ENCODE data around the gene HDGF.
A peak's percentile ranks its signal among the peaks of the same experiment; 100 is the strongest.

Gene HDGF

DNA sequence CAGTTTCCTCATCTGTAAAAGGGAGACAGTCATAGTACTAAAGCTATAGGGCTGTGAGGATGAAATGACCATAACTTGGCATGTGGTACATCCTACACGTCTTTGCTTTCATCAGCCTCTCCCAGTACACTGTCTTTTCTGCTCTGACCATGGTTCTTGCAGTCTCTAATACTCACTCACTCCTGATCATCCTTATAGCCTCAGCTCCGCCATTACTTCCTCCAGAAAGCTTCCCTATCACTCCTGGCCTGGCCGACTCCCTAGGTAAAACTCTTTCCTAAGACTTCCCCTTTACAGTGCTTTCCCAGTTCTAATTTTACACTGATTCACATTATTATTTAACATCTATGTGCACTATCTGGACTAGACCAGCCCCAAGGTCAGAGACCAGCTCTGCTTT lies 5.6 kb downstream of the HDGF start:
- no peak for DNase-seq

DNA sequence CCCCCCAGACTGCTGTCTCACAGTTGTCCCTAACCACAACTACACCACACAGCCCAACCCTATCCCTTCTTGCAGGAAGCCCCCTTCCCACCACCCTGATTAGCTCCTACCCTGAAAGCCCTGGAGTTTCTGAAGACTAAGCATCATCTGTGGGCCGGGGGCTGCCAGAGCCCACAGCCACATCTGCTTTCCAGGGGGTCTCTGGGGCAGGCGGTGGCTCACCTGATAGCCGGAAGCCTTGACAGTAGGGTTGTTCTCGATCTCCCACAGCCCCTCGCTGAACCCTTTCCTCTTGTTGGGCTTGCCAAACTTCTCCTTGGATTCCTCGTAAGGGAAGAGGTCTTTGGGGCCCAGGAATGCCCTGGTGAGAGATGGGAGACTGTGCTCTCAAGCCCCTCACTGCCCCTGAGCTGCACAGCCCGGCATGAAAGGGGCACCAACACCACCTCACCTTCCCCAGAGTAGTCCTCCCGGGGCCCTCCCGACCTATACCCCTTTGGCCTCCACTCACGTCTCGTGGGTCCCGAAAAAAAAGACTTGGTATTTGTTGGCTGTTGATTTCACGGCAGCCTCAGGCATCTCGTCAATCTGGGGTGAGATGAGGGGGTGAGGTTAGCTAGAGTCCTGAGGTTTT lies 6.6 kb downstream of the HDGF start:
- DNase-seq = no peak

DNA sequence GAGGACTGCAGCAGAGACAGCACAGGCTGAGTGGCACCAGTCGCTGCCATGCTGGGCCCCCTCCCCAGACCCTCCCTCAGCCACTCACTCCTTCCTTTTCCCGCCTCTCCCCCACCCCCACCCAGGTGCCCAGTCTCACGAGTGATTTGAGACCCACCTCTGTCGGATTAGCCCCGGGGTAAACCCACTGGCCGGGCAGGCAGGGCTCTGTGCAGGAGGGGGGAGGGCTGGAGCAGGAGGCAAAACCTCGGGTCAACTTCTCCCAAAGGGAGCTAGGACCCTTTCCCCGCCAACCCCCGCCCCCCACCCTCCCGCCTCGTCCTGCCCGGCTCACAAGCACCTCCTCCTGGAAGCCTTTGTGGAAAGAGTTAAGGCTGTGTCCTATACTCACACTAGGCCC lies 7.1 kb downstream of the HDGF start:
- no peak for DNase-seq

DNA sequence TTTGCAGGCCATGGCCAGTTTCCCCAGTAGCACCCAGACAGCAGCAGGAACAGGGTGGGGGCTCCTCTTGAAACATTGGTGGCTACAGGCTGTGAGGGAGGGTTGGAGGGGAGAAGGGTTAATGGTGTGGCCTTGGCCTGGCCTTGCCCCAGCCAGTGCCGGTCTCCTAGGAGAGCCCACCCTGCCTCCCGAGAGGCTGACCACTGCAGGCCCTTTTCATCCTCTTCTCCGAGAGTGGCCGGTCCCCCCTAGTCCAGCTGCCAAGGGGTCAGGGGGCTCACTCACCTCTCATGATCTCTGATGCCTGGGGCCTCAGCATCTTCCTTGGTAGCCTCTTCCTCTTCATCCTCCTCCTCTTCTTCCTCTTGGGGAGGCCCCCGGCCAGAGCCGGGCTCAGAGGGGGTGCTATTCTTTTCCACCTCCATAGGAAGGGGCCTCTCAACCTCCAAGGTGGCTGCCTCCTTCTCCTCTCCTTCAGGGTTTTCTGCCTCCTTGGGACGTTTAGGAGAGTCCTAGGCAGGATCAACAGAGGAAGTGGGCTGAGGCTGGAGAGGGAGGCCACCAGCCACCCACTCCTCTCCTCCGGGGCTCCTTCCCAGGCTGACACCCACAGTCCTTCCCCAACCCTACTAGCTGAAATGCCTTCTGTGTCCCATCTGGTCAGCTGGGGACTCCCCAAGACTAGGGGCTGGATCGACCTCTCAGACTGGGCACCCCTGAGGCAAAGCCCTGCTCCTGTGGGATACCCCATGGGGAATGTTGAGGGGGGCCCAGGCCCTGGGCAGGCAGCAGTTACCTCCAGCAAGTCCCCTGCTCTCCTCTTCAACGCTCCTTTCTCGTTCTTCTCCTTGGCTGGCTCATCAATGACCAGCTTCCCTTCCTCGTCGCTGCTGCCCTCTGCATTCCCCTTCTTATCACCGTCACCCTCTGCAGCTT lies 7.8 kb downstream of the HDGF start:
- DNase-seq = no peak

DNA sequence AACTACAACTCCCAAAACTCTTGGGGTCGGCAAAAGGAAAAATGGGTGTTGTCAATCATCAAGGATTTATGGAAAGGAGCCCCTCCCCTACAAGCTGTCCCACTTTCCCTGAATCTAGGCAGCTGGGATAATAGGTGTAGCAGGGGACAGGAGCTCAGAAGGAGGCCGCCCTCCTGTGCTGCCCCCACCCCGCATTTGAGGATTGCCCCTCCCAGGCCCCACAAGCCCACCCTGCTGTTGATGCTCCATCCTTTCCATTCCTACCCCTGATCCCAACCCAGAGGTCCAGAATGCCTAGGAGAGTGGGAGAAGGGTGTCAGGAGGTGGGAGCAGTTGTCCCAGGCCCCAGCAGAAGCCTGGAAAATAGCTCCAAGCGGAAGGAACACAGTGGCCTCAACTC lies 8.7 kb downstream of the HDGF start:
- DNase-seq = no peak

DNA sequence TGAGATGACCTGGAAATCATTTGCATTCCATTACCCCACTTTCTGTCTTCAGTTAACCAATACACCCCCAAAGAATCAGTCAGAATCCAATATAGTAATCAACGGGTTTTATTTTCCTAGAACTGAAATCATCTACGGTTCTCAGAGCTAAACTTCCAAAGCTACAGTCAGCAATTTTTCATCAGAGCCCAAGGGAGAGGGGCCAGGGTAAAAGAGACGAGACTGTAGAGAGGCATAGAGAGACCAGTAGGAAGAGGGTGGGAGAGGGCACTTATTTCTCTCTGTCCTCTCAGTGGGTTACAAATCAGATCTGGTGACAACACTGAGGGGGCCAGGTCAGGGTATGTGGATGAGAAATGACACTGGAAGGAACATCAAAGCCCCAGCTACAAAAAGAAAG lies 9.5 kb downstream of the HDGF start:
- no peak for DNase-seq

DNA sequence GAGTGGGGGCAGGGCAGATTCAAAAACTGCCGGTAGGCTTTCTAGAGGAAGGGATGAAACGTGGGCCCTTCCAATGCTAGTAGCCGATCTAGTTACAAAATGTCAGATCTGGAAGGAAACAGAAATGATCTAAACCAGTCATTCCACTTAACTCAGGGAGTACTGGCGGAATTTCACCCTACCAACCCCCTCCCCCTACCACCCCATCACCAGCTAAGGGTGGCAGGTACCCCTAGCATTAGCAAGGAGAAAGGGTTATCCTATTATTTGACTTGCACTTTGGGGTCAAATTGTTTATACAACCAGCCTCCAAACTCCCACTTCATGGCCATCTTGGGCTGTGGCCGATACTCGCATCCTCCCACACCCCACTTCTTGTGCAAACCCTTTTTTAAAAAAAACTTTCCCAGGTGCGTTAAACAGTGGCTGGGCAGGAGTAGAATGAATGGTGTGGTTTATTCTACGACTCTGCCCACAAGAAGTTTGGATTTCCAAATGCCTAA lies 9.9 kb downstream of the HDGF start:
- no peak for DNase-seq

DNA sequence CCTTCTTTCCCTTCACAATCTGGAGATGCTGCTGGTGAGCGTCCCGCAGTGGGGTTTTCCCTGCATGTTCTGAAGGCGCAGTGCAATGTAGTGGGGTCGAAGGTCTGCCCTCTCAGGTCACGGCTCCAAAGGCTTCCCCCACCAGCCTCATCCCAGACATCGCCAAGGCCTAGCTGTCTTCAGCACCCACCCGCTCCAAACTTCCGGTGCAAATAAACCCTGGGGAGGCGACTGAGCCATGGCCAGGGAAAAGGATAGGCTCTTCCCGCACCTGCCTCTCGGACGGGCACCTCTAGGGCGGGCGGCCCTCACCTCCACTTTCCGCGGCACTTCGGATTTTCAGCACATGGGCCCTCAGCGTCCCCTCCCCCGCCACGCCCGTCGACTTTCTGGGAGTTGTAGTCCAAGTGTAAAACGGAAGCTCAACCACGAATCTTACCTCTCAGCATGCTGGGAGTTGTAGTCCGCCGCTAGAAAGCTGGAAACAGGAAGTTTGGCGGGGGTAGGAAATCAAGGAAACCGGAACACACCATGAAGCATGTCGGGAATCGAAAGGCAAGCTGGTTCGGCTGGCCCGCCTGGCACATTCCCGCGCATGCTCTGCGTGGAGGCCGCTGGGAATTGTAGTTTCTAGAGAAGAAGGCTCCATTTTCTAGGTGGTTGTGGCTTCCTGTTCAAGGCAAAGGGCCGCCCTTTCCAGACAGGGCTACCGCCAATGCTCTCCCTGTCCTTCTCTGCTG lies 10.6 kb downstream of the HDGF start, which contains the start of gene MRPL24:
Gene MRPL24, minus strand, starts transcription at position 348 of the 740 bp plus-strand sequence. CDS start 2,384 bp downstream, outside the sequence.
- peak; percentile 92 for DNase-seq

DNA sequence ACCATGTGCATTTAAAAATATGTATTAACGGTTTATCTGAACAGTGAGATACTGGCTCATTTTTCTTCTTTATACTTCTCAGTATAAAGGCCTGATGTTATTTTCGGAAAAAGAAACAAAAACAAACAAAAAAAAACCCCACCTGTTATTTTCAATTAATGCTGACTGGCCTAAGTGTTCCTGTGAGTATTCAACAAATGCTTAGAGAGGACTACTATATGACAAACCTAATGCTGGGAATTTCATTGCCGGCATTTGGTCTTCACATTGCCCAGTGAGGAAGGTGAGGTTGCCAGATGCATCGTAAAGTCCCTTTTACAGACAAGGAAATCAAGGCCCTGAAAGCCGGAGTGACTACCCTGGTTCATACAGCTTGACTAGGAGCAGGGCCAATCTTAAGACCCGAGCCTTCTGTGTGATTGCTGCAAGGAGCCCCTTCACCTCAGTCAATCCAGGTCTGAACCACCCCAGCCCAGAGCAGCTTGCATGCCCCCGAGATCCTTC lies 11.2 kb downstream of the HDGF start:
- DNase-seq = no peak

DNA sequence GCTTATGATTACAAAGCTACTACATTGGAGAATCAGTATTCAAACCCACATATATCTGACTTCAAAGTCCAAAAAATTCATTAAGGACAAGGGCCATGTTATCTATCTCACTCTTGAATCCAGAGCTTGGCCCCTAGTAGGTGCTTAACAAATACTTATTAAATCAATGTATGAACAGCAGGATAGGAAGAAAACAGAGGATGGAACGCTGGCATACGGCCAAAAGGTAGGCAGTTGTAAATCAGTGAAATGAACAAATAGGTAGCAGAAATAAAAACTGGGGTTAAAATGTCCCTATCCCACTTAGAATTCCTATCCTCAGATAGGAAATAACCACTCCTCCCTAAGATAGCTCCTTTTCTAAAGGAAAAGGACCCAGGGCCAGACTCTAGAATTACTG lies 12.6 kb downstream of the HDGF start:
- no peak for DNase-seq

DNA sequence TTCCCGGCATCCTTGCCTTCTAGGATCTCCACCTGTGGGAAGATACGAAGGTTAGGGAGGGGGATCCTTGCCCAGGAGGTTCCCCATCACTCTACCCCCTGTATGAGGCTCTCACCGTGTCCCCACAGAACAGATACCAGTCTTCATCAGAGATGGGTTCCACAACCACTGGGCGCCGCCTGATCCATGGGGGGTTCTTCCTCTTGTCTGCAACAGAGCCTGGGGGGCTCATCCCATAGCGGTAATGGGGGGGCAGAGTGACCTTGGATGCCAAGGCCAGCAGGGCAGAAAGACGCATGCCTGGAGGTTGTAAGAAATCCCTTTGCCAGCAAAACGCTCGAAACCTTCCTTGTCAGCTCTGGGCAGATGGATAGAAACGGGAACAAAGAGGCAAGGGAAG lies 13.1 kb downstream of the HDGF start:
- DNase-seq = no peak

DNA sequence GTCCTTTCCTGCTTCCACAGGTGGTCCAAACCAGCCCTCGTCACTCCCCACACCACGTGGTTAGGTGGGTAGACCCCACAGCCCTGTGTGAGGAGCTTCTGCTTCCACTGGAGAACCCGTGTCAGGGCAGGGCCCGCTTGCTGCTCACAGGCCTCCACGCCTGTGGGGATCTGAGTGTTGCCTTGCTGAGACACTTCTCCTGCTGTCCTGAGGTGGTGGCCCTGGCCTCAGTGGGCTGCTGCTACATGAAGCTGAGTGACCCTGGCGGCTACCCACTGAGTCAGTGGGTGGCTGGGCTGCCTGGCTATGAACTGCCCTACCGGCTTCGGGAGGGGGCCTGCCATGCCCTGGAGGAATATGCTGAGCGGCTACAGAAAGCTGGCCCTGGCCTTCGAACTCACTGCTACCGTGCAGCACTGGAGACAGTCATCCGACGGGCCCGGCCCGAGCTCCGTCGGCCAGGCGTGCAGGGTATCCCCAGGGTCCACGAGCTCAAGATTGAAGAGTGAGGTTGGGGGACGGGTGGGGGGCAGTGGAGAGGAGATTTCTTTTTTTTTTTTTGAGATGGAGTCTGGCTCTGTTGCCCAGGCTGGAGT lies 17.4 kb downstream of the HDGF start:
- DNase-seq = no peak

DNA sequence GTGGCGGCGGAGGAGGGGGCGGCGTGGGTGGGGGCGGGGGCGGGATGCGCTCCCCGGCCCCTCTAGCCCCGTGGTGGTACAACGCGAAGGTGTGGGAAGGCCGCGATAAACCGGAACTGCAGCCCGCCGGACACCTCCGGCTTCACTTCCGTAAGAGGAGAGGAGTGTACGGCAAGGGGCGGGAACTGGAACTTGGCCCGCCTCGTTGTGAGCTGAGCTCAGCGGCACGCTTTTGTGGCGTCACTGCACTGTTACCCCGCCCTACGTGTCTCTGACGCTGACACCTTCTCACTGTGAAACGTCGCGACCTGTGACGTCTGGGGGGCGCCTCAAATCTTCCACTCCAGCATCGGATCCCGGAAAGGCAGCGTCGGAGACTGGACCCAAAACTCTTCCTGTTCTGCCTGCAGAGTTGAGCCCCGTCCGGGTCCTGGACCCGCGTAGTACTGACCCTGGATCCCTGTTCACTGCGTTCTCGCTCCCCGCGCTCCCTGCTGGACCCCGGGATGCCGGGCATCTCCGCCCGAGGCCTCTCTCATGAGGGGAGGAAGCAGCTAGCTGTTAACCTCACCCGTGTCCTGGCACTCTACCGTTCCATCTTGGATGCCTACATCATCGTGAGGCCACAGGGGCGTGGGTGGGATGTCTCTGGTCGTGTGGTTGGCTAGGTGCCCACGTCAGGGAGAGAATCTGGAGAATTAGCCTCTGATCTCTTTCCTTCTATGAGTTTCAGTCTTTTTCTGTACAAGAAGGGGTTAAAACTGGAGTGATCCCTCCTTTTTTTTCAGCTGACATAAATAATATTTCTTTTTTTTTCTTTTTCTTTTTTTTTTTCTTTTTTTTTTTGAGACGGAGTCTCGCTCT lies 22.6 kb downstream of the HDGF start, which contains the start of gene ISG20L2:
Gene ISG20L2, minus strand, starts transcription at position 168 of the 864 bp plus-strand sequence. CDS start 1,114 bp downstream, outside the sequence.
- DNase-seq = peak; percentile 79

DNA sequence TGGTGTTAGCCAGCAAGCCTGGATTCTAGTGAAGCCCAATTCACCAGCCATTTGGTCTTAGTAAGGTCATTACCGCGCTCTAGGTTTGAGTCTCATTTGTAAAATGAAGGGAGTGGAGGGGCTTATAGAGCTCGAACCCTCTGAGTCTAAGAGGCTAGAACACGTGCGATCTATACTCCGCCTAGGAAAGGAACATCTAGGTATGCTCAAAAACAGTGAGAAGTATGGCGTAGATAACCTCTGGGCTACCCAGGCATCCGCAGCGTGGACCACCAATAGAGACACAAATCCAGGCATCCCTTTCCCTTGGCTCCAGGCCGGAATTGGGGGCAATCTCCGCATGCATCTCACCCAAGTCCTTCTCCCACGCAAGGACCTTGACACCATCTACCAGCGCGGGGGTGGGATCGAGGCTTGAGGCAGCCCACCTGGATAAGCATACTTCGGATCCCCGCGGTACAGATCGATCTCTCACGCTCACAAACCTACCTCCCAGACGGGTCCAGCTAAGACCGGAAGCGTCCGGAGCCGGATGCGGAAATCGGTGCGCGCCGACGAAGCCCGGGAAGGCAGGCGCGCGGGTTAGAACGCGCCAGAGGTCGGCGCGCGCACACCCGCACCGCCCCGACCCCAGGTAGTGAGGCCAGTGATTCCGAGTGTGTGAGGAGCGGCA lies 23.4 kb downstream of the HDGF start, which contains the start of gene METTL25B:
Gene METTL25B, plus strand, starts transcription at position 544 of the 673 bp plus-strand sequence. CDS start 636 bp downstream, outside the sequence.
- DNase-seq = no peak

DNA sequence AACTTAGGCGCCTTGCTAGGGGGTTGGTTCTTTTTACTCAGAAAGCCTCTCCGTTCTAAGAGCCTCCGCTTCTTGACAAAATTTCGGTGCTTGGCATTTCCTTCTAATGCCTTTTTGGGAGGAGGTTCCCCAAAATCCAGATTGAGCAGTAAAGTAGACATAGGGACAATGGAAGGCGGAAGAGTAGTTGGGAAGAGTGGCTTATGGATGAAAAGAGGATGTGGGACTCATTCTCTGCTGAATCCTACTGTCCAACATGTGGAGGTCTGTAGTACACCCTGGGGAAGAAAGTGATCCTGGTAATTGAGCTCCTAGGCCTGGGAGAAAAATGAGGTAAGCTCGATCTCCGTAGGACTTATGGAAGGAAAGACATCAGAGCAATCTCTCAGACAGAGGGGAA lies 24.0 kb downstream of the HDGF start:
- DNase-seq = no peak

DNA sequence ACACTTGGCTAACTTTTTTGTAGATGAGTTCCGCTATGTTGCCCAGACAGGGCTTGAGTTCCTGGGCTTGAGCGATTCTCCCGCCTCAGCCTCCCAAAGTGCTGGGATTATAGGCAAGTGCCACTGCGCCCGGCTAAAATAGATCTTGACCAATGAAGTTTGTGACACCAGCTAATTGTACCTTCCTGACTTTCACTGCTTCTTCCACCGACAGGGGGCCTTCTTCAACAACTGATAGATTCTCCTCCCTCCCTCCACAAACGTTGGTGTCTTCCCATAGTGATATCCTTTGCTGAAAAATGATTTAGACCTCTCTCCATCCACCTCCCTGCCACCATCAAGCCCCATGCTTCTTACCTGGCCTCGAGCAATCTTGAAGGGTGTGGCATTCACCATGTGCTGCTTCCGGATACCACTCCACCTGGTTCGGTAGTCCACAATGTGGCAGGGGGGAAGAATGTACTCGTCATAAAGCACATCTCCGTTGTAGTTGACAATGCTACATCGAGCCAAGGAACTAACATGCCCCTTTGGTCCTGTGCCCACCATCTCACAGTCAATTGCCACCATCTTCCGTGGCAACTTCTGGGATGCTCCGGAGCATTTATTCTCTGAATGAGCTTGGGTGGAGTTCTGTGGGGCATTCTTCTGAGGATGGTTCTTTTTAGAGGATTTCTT lies 24.8 kb downstream of the HDGF start:
- no peak for DNase-seq

DNA sequence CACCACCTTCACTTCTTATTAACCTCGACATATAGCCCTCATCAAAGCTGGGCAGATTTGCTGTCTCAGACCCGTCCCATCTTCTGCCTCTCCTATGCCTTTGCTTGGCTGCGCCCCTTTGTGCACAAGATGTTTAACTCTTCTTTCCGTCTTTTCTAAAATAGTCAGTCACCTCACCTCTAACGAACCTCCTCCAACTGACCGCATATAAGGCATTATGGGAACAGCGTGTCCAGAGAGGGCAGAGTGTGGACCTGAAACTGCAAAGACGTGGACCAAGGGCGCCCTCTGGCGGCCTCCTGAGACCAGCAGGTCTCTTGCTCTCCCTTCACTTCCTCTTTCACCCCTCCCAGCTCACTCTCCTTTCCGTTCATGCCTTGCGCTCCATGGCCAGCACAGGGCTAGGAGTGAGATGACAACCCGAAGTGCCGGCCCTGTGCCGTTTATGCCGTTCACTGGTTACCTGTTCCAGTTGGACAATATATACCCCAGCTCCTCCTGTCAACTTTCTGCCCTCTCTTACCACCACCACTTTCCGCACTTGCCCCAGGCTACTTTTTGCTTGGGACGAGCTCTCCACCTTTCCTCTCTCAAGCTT lies 25.7 kb downstream of the HDGF start:
- no peak for DNase-seq

DNA sequence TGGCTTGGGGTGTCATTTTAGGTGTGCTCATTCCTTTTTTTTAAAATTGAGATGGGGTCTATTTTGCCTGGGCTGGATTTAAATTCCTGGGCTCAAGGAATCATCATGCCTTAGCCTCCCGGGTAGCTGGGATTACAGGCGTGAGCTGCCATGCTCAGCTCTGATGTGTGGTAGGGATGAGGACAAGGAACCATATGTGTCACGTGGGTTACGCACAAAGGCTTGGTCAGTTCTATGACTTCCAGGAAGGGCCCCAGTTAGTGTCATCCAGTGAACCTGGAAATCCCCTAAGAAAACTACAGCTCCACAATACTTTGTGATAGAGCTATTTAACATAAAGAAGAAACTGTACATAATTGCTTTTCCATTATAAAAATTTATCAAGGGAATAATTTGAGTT lies 29.9 kb downstream of the HDGF start:
- no peak for DNase-seq

DNA sequence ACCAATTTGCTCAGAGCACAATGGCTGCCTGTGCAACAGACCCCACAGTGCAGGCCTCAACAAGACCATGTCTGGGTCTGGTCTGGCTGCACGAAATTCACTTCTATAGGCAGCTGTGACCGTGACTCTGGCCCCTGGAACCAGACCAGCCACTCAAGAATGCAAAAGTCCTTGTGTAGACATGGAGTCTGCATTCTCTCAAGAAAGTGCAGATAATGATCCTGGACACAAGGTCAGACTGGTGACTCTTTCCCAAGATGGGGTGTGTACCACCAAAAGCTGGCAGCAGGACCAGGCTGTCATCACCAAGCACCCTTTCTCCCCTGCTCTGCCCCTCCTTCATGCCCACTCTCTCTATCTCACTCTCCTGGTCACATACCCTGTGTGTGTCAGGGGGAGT lies 30.3 kb downstream of the HDGF start:
- DNase-seq = no peak

DNA sequence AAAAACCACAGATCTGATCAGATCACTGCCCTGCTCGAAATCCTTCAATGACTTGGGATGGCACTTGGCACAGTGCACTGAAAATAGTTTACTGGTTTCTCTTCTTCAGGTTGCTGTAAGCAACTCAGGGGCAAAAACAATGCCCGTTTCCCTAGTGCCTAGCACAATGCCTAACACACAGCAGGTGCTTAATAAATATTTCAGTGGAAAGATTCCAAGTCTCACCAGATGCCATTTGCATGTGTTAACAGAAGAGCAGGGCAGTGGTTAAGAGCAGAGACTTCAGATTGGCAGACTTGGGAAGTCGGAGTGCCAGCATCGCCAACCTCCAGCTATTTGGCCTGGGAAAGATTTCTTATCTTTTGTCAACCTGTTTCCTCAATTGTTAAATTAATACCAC lies 34.1 kb downstream of the HDGF start:
- no peak for DNase-seq

Measured in GOT3 (cell line).